ENCODE data around the gene FARS2.

DNA sequence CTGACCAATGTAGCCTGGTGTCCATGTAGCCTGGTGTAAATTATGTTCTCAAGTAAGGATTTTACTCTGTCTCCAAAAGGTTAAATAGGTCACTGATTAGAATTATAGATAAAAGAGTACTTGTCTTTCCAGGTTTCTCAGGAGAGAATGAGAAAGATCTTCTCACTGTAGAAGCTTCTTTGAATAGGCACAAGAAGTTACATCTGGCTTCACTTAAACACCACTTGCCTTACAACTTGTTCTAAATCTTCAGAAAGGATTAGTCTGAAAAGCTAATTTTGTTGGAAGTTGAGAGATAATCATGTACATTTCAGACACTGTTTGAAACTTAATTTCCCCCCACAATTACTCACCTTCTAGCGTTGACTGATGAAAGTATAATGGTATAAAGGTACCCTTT lies 275.3 kb downstream of the FARS2 start:
- TF ChIP-seq, protein P1, sequence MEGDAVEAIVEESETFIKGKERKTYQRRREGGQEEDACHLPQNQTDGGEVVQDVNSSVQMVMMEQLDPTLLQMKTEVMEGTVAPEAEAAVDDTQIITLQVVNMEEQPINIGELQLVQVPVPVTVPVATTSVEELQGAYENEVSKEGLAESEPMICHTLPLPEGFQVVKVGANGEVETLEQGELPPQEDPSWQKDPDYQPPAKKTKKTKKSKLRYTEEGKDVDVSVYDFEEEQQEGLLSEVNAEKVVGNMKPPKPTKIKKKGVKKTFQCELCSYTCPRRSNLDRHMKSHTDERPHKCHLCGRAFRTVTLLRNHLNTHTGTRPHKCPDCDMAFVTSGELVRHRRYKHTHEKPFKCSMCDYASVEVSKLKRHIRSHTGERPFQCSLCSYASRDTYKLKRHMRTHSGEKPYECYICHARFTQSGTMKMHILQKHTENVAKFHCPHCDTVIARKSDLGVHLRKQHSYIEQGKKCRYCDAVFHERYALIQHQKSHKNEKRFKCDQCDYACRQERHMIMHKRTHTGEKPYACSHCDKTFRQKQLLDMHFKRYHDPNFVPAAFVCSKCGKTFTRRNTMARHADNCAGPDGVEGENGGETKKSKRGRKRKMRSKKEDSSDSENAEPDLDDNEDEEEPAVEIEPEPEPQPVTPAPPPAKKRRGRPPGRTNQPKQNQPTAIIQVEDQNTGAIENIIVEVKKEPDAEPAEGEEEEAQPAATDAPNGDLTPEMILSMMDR (IDR thresholded peaks at IDR 0.05 in 8 of 11, conservative IDR thresholded peaks at IDR 0.05 in 3 of 11), result no peak
- TF ChIP-seq POLR2A (IDR thresholded peaks at IDR 0.05), result no peak

All from spleen (tissue), 7 donors.